Renal pelvis (tissue), 4 donors: ENCODE measurements around the gene PCDHB9. TPM values are rescaled to one million over a fixed set of nuclear protein-coding genes. Genes with fewer than 3 reads are reported as not detected.
A peak's percentile ranks its signal among the peaks of the same experiment; 100 is the strongest.
"Not testable (repeated sequence)": the region's sequence is repeated elsewhere in the genome, so short reads cannot be mapped to it uniquely, and the experiment has no call there.

ENCODE experiments used
- DNase-seq: peaks from one replicate; pipeline ENCODE4 v3.0.0-alpha.2; 2013
- polyA plus RNA-seq, 3 donors: library from polyadenylated mRNA; unstranded; fragments of 120-200 nt; gene quantifications; one replicate each; pipeline ENCODE4 v1.2.1, GENCODE V29; 2013; ENCODE audit not compliant: insufficient read length in 3 of 3

Gene PCDHB9
- polyA plus RNA-seq, 3 donors, result 3.4 to 4.5 (median 4.1) TPM

GRCh38 chr5:141179876-141180275 is 7.1 kb upstream of the PCDHB9 start:
- DNase-seq, result not testable (repeated sequence)

- no peak for DNase-seq
Measured at GRCh38 chr5:141180313-141180712, 6.6 kb upstream of the PCDHB9 start.

- peak; percentile 52 for DNase-seq
Measured at GRCh38 chr5:141182248-141182647, 4.7 kb upstream of the PCDHB9 start, which contains the start of gene PCDHB16. Gene PCDHB16 (plus strand): TSS chr5:141182387. CDS start chr5:141182560, 173 bp downstream.

GRCh38 chr5:141184117-141184855 is 2.7 kb upstream of the PCDHB9 start:
- not testable (repeated sequence) for DNase-seq

- DNase-seq, result not testable (repeated sequence)
Measured at GRCh38 chr5:141188682-141189081, 1.7 kb downstream of the PCDHB9 start.

- not testable (repeated sequence) for DNase-seq
Measured at GRCh38 chr5:141189131-141189530, 2.2 kb downstream of the PCDHB9 start.

- DNase-seq, result no peak
Measured at GRCh38 chr5:141192110-141192725, 5.3 kb downstream of the PCDHB9 start, which contains the start of gene PCDHB10. Gene PCDHB10 (plus strand): TSS chr5:141192353. CDS start chr5:141192553, 200 bp downstream.

- DNase-seq, result not testable (repeated sequence)
Measured at GRCh38 chr5:141194332-141194731, 7.4 kb downstream of the PCDHB9 start.

- no peak for DNase-seq
Measured at GRCh38 chr5:141196363-141196762, 9.4 kb downstream of the PCDHB9 start.

GRCh38 chr5:141199359-141200235 is 12.6 kb downstream of the PCDHB9 start, which contains the start of gene PCDHB11:
Gene PCDHB11 (plus strand): TSS chr5:141199627. CDS start chr5:141199775, 148 bp downstream.
- DNase-seq, result no peak

- DNase-seq, result not testable (repeated sequence)
Measured at GRCh38 chr5:141201126-141201525, 14.2 kb downstream of the PCDHB9 start.

GRCh38 chr5:141201646-141202045 is 14.7 kb downstream of the PCDHB9 start:
- DNase-seq, result not testable (repeated sequence)

GRCh38 chr5:141208478-141208877 is 21.5 kb downstream of the PCDHB9 start, which contains the start of gene PCDHB12:
Gene PCDHB12 (plus strand): TSS chr5:141208719. CDS start chr5:141208908, 189 bp downstream.
- peak; percentile 21 for DNase-seq

- not testable (repeated sequence) for DNase-seq
Measured at GRCh38 chr5:141210281-141210680, 23.3 kb downstream of the PCDHB9 start.

GRCh38 chr5:141210849-141211248 is 23.9 kb downstream of the PCDHB9 start:
- DNase-seq, result not testable (repeated sequence)

- not testable (repeated sequence) for DNase-seq
Measured at GRCh38 chr5:141213656-141214339, 26.8 kb downstream of the PCDHB9 start, which contains the start of gene PCDHB13. Gene PCDHB13 (plus strand): TSS chr5:141213919. CDS start chr5:141214124, 205 bp downstream.

GRCh38 chr5:141214583-141214982 is 27.6 kb downstream of the PCDHB9 start:
- not testable (repeated sequence) for DNase-seq

GRCh38 chr5:141215504-141215903 is 28.5 kb downstream of the PCDHB9 start:
- not testable (repeated sequence) for DNase-seq

GRCh38 chr5:141216035-141216434 is 29.1 kb downstream of the PCDHB9 start:
- DNase-seq, result not testable (repeated sequence)

- no peak for DNase-seq
Measured at GRCh38 chr5:141223112-141223783, 36.3 kb downstream of the PCDHB9 start, which contains the start of gene PCDHB14. Gene PCDHB14 (plus strand): TSS chr5:141223343. CDS start chr5:141223506, 163 bp downstream.
